ENCODE results near the gene BPIFB4.

DNA sequence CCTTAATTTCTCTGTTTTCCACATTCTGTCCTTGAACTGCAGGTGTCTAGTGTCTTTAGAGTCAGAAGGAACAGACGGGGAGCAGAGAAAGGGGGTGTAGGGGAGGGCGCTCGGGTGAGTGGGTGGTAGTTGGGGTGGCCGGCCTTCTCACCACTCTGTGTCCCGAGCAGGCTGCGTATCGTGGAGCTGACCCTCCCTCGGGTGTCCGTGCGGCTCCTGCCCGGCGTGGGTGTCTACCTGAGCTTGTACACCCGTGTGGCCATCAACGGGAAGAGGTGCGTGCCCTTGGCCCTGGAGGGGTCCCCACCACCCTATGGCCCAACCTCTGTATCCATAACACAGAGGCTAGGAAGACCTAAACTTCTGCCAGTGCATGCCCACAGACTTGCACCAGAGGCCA, 5.3 kb downstream of the BPIFB4 start:
- TF ChIP-seq CTCF (conservative IDR thresholded peaks at IDR 0.05; ENCODE audit: low read depth in 2 of 2) (no peak), POLR2AphosphoS5 (IDR thresholded peaks at IDR 0.05; ENCODE audit: low read depth) (no peak), JUNB (IDR thresholded peaks at IDR 0.05; ENCODE audit: unreplicated experiment) (no peak), REST (IDR thresholded peaks at IDR 0.05; ENCODE audit: unreplicated experiment) (no peak), NANOG (IDR thresholded peaks at IDR 0.05; ENCODE audit: borderline replicate concordance) (no peak), EZH2phosphoT487 (IDR thresholded peaks at IDR 0.05; ENCODE audit: unreplicated experiment) (no peak)

Measured in GM23338 (cell line).